Mucosa of stomach (tissue), 1 donor: ENCODE results near the gene SPIB.
"Not testable (repeated sequence)": the region's sequence is repeated elsewhere in the genome, so short reads cannot be mapped to it uniquely, and the experiment has no call there.

Experiments used
- H3K27me3 ChIP-seq: one replicate; pipeline ENCODE4 v1.7.0; 2013; ENCODE audit warnings: mild to moderate bottlenecking, low read length; ENCODE audit not compliant: control insufficient read depth, insufficient read depth
- H3K36me3 ChIP-seq: one replicate; pipeline ENCODE4 v1.7.0; 2013; ENCODE audit warnings: low read length; ENCODE audit not compliant: control insufficient read depth, insufficient read depth
- H3K4me1 ChIP-seq: one replicate; pipeline ENCODE4 v1.7.0; 2013; ENCODE audit warnings: mild to moderate bottlenecking, low read length; ENCODE audit not compliant: control insufficient read depth, insufficient read depth
- H3K4me3 ChIP-seq: one replicate; pipeline ENCODE4 v1.7.0; 2013; ENCODE audit warnings: low read length
- H3K9ac ChIP-seq: one replicate; pipeline ENCODE4 v1.7.0; 2013; ENCODE audit warnings: mild to moderate bottlenecking, low read length, moderate library complexity
- H3K9me3 ChIP-seq: one replicate; pipeline ENCODE4 v1.7.0; 2013; ENCODE audit warnings: mild to moderate bottlenecking, low read length, moderate library complexity; ENCODE audit not compliant: control insufficient read depth
- donor health status: Pancreatic carcinoma.

SPIB gene

GRCh38 chr19:50437862-50438449 lies 19.2 kb downstream of the SPIB start:
- no peak overlapping the region for H3K4me3 ChIP-seq
- H3K27me3 ChIP-seq = peaks cover 10% of the 10 kb centered on the region
- H3K4me1 ChIP-seq = no peaks in the 10 kb centered on the region
- H3K9me3 ChIP-seq = no peaks in the 10 kb centered on the region
- no peaks in the 10 kb centered on the region for H3K36me3 ChIP-seq
- H3K9ac ChIP-seq = no peak overlapping the region

DNA sequence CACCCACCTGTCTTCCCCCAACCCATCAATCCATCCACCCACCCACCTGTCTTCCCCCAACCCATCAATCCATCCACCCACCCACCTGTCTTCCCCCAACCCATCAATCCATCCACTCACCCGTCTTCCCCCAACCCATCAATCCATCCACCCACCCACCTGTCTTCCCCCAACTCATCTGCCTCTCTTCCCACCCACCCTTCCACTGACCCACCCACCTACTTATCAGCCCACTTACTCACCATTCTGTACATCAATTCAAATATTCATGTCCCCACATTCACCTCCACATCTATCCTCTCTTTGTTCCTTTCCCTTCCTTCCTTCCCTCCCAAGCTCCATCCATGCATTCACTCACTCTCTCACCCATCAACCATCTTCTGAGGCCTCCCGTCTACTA lies 20.4 kb downstream of the SPIB start:
- not testable (repeated sequence) for H3K9ac ChIP-seq, H3K27me3 ChIP-seq, H3K4me1 ChIP-seq, H3K4me3 ChIP-seq, H3K36me3 ChIP-seq, H3K9me3 ChIP-seq

- H3K9ac ChIP-seq = no peak overlapping the region
- no peaks in the 10 kb centered on the region for H3K4me1 ChIP-seq
- H3K4me3 ChIP-seq = no peak overlapping the region
- no peaks in the 10 kb centered on the region for H3K27me3 ChIP-seq
- H3K9me3 ChIP-seq = no peaks in the 10 kb centered on the region
- no peaks in the 10 kb centered on the region for H3K36me3 ChIP-seq
Measured at GRCh38 chr19:50444059-50444458, 25.3 kb downstream of the SPIB start.

GRCh38 chr19:50447053-50447452 lies 28.3 kb downstream of the SPIB start:
- Histone ChIP-seq H3K9ac (no peak overlapping the region), H3K27me3 (peaks cover 10% of the 10 kb centered on the region), H3K4me3 (no peak overlapping the region), H3K36me3 (no peaks in the 10 kb centered on the region), H3K9me3 (no peaks in the 10 kb centered on the region), H3K4me1 (no peaks in the 10 kb centered on the region)

- Histone ChIP-seq H3K9me3 (no peaks in the 10 kb centered on the region), H3K4me1 (no peaks in the 10 kb centered on the region), H3K4me3 (no peak overlapping the region), H3K27me3 (peaks cover 10% of the 10 kb centered on the region), H3K36me3 (no peaks in the 10 kb centered on the region), H3K9ac (no peak overlapping the region)
Measured at GRCh38 chr19:50447750-50448149, 29.0 kb downstream of the SPIB start.

DNA sequence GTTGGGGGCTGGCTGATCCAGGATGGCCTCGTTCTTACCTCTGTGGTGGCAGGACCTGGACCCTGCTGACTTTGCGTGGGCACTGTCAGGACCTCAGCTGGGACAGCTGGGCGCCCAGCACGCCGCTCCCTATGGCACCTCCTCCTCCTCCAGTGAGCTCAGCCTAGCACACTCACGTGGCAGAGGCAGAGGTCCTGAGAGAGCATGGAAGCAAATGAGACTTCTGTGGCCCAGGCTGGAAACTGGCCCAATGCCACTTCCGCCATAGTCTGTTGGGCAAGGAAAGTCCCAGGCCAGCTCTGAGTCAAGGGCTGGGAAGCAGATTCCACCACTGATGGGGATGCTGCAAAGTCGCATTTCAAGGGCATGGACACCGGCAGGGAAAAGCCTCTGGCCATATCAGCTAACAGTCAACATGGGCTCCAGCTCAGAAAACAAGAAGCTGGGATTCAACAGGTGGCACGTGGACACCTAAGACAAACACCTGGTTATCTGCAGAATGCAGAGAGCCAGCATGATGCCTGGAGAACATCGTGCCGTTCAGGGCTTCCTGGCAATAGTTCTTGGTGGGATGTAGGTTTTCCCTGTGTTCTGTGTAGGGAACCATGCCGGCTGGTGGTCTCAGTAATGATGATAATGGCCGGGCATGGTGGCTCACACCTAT lies 30.6 kb downstream of the SPIB start:
- H3K4me3 ChIP-seq = no peak overlapping the region

DNA sequence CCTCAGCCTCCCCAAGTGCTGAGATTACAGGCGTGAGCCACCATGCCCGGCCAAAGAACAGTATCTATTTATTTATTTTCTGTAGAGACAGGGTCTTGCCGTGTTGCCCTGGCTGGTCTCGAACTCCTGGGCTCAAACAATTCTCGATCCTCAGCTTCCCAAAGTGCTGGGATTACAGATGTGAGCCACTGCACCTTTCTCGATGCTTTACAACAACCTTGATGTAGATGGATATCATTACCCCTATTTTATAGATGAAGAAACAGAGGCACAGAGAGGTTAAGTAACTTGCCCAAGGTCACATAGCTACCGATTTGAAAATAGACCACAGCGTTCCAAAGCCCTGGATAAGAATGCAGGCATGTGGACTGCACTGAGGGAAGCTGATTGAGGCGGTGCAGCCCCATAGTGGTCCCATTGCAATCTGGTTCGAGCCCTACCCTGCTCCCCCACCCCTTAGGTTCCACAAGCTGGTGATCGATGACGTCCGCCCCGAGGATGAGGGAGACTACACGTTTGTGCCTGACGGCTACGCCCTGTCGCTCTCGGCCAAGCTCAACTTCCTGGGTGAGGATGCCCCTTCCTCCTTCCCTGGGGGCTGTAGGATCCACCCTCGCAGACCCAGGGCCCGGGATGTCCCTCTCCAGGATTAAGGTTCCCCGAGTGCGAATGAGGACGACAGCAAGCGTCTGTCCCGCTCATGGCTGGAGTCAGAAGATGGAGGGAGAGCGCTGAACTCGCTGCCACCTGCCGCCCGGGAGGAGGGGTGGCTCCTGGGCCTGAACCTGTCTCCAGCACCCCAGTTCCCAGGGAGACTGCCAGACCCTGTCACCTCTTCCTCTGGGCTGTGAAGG lies 31.9 kb downstream of the SPIB start:
- peaks cover 10% of the 10 kb centered on the region for H3K27me3 ChIP-seq
- H3K4me3 ChIP-seq = no peak overlapping the region
- no peaks in the 10 kb centered on the region for H3K9me3 ChIP-seq
- no peak overlapping the region for H3K9ac ChIP-seq
- H3K36me3 ChIP-seq = no peaks in the 10 kb centered on the region
- H3K4me1 ChIP-seq = no peaks in the 10 kb centered on the region

More for the DNA sequence above, 30.6 kb downstream of the SPIB start:
- no peaks in the 10 kb centered on the region for H3K4me1 ChIP-seq
- no peak overlapping the region for H3K9ac ChIP-seq
- peaks cover 10% of the 10 kb centered on the region for H3K27me3 ChIP-seq
- H3K9me3 ChIP-seq = no peaks in the 10 kb centered on the region
- no peaks in the 10 kb centered on the region for H3K36me3 ChIP-seq

GRCh38 chr19:50451223-50451534 lies 32.4 kb downstream of the SPIB start:
- Histone ChIP-seq H3K9me3 (no peaks in the 10 kb centered on the region), H3K36me3 (no peaks in the 10 kb centered on the region), H3K4me1 (no peaks in the 10 kb centered on the region), H3K4me3 (no peak overlapping the region), H3K27me3 (peaks cover 10% of the 10 kb centered on the region), H3K9ac (no peak overlapping the region)

DNA sequence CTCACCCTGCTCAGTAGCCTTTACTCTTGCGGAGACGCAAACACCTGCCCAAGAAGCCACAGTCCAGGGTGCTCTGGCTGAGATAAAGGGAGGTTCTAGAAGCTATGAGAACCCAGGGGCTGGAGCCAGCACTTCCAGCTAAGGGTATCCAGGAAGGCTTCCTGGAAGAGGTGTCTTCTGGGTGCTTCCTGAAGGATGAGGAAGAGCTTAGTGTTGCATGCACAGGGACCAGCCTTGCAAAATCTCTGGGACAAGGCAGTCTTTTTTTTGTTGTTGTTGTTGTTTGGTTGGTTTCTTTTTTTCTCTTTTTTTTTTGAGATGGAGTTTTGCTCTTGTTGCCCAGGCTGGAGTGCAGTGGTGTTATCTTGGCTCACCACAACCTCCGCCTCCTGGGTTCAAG lies 34.5 kb downstream of the SPIB start:
- H3K4me3 ChIP-seq = no peak overlapping the region
- no peak overlapping the region for H3K9ac ChIP-seq
- H3K27me3 ChIP-seq = peaks cover 18% of the 10 kb centered on the region
- H3K36me3 ChIP-seq = no peaks in the 10 kb centered on the region
- no peaks in the 10 kb centered on the region for H3K4me1 ChIP-seq
- H3K9me3 ChIP-seq = no peaks in the 10 kb centered on the region

- Histone ChIP-seq H3K27me3 (peaks cover 32% of the 10 kb centered on the region), H3K4me3 (no peak overlapping the region), H3K9ac (no peak overlapping the region), H3K36me3 (no peaks in the 10 kb centered on the region), H3K4me1 (no peaks in the 10 kb centered on the region), H3K9me3 (no peaks in the 10 kb centered on the region)
Measured at GRCh38 chr19:50455992-50456391, 37.3 kb downstream of the SPIB start.

DNA sequence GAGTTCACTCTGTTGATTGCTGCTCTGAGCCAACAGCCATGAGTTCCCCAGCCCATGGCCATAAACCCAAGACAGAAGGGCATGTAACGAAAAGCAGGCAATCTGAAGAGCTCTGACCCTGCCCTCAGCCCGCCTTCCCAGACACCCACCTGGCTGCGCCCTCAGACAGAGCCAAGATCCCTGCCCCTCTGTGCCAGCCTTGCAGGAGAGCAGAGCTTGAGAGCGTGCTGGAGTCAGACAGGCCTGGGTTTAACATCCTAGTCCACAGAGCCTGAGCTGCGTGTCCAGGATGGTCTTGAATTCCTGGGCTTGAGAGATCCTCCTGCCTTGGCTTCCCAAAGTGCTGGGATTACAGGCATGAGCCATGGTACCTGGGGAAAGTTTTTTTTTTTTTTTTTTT lies 38.6 kb downstream of the SPIB start:
- Histone ChIP-seq H3K27me3 (peaks cover 37% of the 10 kb centered on the region), H3K4me1 (no peaks in the 10 kb centered on the region), H3K36me3 (no peaks in the 10 kb centered on the region), H3K9ac (no peak overlapping the region), H3K4me3 (no peak overlapping the region), H3K9me3 (no peaks in the 10 kb centered on the region)

- Histone ChIP-seq H3K36me3 (no peaks in the 10 kb centered on the region), H3K9me3 (no peaks in the 10 kb centered on the region), H3K4me3 (no peak overlapping the region), H3K9ac (no peak overlapping the region), H3K4me1 (no peaks in the 10 kb centered on the region), H3K27me3 (peaks cover 37% of the 10 kb centered on the region)
Measured at GRCh38 chr19:50458396-50459066, 39.8 kb downstream of the SPIB start.
